Measurements from ENCODE around the gene OCA2. TPM values are rescaled to one million over a fixed set of nuclear protein-coding genes. Genes with fewer than 3 reads are reported as not detected.

Gene OCA2
- total and polyA plus RNA-seq, 2 of the 8 experiments (the other 6 are each of a cell fraction or from before 2014, with no cell fraction given): 0.20 TPM

GRCh38 chr15:28085489-28086174, 13.5 kb downstream of the OCA2 start:
- Histone ChIP-seq H3K9ac (replicated peaks in 1 of 4; ENCODE audit: extremely low read depth in 1 of 4, low read depth in 3 of 4, low read length in 3 of 4) (no peak overlapping the region), H4K91ac (replicated peaks; ENCODE audit: insufficient read length, low read length) (no peak overlapping the region), H3K23ac (ENCODE audit: insufficient read length) (no peak overlapping the region), H3K23me2 (ENCODE audit: low read depth, low read length) (no peaks in the 10 kb centered on the region), H3K4me2 (ENCODE audit: insufficient read depth in 1 of 2, low read depth in 2 of 2, low read length in 2 of 2) (no peak overlapping the region), H2BK120ac (replicated peaks; ENCODE audit: low read depth, low read length) (no peak overlapping the region), H3K18ac (ENCODE audit: extremely low read depth, low read length) (no peak overlapping the region), H3K36me3 (ENCODE audit: control insufficient read depth in 2 of 4, insufficient read depth in 4 of 4, low read length in 3 of 4) (no peaks in the 10 kb centered on the region), H2AK5ac (ENCODE audit: low read depth, low read length) (no peak overlapping the region), H4K8ac (ENCODE audit: extremely low read depth, insufficient read depth, low read length) (no peak overlapping the region), H3K79me1 (ENCODE audit: low read depth, low read length) (no peaks in the 10 kb centered on the region), H3K9me3 (ENCODE audit: insufficient read depth in 2 of 2, low read depth in 1 of 2, low read length in 1 of 2) (no peaks in the 10 kb centered on the region; a peak in 1 of 4 replicates), H3K14ac (ENCODE audit: insufficient read length) (no peak overlapping the region), H3K27ac (ENCODE audit: low read depth, low read length) (no peak overlapping the region), H3K4me1 (replicated peaks in 1 of 4; ENCODE audit: control insufficient read depth in 3 of 4, insufficient read depth in 4 of 4, low read length in 3 of 4) (no peaks in the 10 kb centered on the region), H3K4ac (replicated peaks; ENCODE audit: insufficient read length, low read depth, low read length) (no peak overlapping the region), H3K79me2 (ENCODE audit: control insufficient read depth in 1 of 2, insufficient read depth in 2 of 2, low read length in 2 of 2) (no peaks in the 10 kb centered on the region), H4K5ac (ENCODE audit: insufficient read length, low read depth, low read length) (no peak overlapping the region), H2BK15ac (ENCODE audit: low read length) (no peak overlapping the region), H4K20me1 (replicated peaks in 1 of 2; ENCODE audit: control insufficient read depth in 1 of 2, insufficient read depth in 2 of 2, low read length in 2 of 2) (no peaks in the 10 kb centered on the region), H2BK5ac (ENCODE audit: low read depth, low read length) (no peak overlapping the region), H3K4me3 (ENCODE audit: extremely low read depth in 1 of 4, insufficient read depth in 2 of 4, low read depth in 3 of 4, low read length in 4 of 4) (no peak overlapping the region), H3K56ac (replicated peaks; ENCODE audit: insufficient read length, low read depth, low read length) (no peak overlapping the region), H3K27me3 (replicated peaks in 1 of 4; ENCODE audit: control insufficient read depth in 3 of 4, extremely low read depth in 1 of 4, insufficient read depth in 3 of 4, low read length in 3 of 4) (no peaks in the 10 kb centered on the region), H2BK12ac (ENCODE audit: low read depth, low read length) (no peak overlapping the region), H2BK20ac (ENCODE audit: low read length) (no peak overlapping the region), H2AFZ (ENCODE audit: low read length) (no peak overlapping the region)
- CTCF ChIA-PET (ENCODE audit: partially characterized antibody): interaction anchor here (0.8 to 1.9 kb wide), 3 partner anchors 8 to 64 kb away, joined by 3 to 9 read pairs (median 3); partner anchors contain the start of gene OCA2
- FAIRE-seq: no peak
- POLR2A ChIA-PET (ENCODE audit: partially characterized antibody): no interaction called here
- 83% methylated on average over 4 of the region's 4 CpGs; no CpG with 5 or more reads in 1 of the 2 experiments for WGBS, 2 experiments (ENCODE audit: extremely low coverage in 1 of 2, insufficient coverage in 1 of 2, insufficient read length in 1 of 2, insufficient replicate concordance in 2 of 2, low coverage in 1 of 2, low lambda C conversion rate in 2 of 2, missing lambda C conversion rate in 1 of 2)
- TF ChIP-seq USF2 (IDR thresholded peaks at IDR 0.05; ENCODE audit: low read length) (no peak), BRCA1 (IDR thresholded peaks at IDR 0.05; ENCODE audit: low read depth, low read length) (no peak), YY1 (IDR thresholded peaks at IDR 0.05; ENCODE audit: low read depth, low read length) (no peak), ATF3 (IDR thresholded peaks at IDR 0.05; ENCODE audit: insufficient read depth, low read depth, low read length) (no peak), TBP (IDR thresholded peaks at IDR 0.05; ENCODE audit: low read depth, low read length) (no peak), MAFK (IDR thresholded peaks at IDR 0.05; ENCODE audit: low read depth, low read length) (no peak), HDAC6 (IDR thresholded peaks at IDR 0.05; ENCODE audit: low read depth, low read length) (no peak), KDM5A (IDR thresholded peaks at IDR 0.05; ENCODE audit: low read length) (no peak), SAP30 (IDR thresholded peaks at IDR 0.05; ENCODE audit: insufficient read depth, insufficient replicate concordance, low read length) (no peak)
- no peak for DNase-seq (ENCODE audit: low read depth in 1 of 2, low spot score in 2 of 2)

Data from H1 (cell line).